Stimulated activated CD4-positive, alpha-beta T cell treated with anti-CD3 and anti-CD28 coated beads, Interleukin-4, amount 100 ng/mL, for 4 hours (primary cell): Measurements from ENCODE around the gene LRRC37B.
"Not testable (repeated sequence)": the region's sequence is repeated elsewhere in the genome, so short reads cannot be mapped to it uniquely, and the experiment has no call there.

Experiments used
- DNase-seq, 2 experiments: peaks; one replicate each; pipeline ENCODE4 v3.0.0-alpha.2; 2020

Gene LRRC37B

DNA sequence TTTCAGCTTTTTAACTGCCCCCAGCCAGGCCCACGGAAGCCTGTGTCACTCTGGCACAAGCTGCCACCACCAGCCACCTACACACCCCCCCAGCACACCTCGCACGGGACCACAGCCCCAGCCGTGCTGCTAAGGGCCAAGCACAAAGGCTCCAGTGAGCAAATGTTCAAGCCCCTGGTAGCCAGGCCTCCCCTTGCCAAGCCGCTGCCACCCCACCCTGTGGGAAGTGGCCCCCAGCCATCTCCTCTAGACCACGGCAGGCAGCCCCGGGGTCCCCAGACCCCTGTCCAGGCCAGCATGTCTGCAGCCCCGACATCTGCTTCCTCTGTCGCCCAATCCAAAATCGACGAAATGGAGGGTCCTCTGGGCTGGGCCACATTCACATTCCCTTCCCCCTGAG lies 35.1 kb downstream of the LRRC37B start:
- not testable (repeated sequence) for DNase-seq

- DNase-seq, result not testable (repeated sequence)
Measured at GRCh38 chr17:32045611-32046010, 38.4 kb downstream of the LRRC37B start.

- DNase-seq, result not testable (repeated sequence)
Measured at GRCh38 chr17:32047663-32048062, 40.5 kb downstream of the LRRC37B start.

- not testable (repeated sequence) for DNase-seq
Measured at GRCh38 chr17:32054985-32055384, 47.8 kb downstream of the LRRC37B start.

- DNase-seq, result not testable (repeated sequence)
Measured at GRCh38 chr17:32055425-32055824, 48.2 kb downstream of the LRRC37B start.

- DNase-seq, result not testable (repeated sequence)
Measured at GRCh38 chr17:32056500-32056899, 49.3 kb downstream of the LRRC37B start.

GRCh38 chr17:32057460-32058105 lies 50.4 kb downstream of the LRRC37B start:
- DNase-seq, result not testable (repeated sequence)

DNA sequence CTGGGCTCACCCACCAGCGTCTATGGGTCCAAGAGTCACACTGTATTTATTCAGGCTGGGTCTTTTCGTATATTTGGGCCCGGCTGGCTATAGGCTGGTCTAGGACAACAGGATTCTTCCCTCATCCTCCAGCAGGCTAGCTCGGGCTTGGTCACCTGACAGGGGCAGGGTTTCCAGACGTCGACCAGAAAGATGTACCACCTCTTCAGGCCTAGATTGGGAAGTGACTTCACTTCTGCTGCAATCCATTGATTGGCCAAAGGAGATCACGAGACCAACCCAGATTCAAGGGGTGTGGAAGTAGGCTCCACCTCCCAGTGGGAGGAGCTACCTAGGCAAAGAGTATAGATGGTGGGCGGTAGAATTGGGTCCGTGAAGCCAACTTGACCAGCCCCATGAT lies 53.5 kb downstream of the LRRC37B start:
- DNase-seq, result not testable (repeated sequence)

DNA sequence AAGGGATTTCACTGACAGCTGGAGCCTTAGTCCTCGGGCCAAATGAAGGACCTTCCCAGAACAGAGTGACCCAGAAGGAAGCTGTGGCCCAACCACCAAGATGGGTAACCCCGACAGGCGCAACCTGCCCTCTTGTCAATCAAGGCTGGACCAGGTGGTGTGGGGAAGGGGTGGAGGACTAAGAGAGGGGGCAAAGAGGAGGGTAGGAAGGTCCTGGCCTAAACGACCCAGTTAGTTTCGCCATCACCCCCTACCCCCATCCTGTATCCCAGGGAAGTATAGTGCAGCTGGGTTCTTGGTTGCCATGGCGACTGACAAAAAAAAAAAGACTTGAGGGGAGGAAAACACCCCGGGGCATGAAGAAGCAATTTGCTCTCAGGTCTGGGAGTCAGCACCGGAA lies 54.7 kb downstream of the LRRC37B start:
- DNase-seq, result not testable (repeated sequence)

- not testable (repeated sequence) for DNase-seq
Measured at GRCh38 chr17:32064091-32064490, 56.9 kb downstream of the LRRC37B start.

DNA sequence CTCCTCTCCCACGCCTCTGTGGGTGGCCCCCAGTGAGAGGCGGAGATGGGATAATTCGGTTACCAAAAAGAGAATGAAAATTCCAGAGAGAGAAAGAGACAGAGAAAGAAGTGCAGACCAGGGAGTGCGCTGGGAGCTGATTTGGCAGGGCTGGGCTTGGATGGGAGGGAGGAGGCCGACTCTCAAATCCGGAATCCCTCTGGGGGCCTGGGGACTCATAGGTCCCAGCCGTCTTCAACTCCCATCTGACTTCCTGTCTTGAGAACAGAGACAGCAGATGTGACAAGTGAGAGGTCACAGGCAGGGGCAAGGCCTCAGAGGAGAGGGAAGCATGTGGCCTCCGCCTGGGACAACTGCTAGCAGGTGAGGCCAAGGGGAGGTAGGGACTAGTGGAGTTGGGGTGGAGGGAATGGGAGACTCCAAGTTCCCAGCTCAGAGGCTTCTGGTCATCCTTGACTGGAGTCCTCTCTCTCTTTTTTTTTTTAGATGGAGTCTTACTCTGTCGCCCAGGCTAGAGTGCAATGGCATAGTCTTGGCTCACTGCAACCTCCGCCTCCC lies 59.0 kb downstream of the LRRC37B start:
- DNase-seq, result not testable (repeated sequence)

DNA sequence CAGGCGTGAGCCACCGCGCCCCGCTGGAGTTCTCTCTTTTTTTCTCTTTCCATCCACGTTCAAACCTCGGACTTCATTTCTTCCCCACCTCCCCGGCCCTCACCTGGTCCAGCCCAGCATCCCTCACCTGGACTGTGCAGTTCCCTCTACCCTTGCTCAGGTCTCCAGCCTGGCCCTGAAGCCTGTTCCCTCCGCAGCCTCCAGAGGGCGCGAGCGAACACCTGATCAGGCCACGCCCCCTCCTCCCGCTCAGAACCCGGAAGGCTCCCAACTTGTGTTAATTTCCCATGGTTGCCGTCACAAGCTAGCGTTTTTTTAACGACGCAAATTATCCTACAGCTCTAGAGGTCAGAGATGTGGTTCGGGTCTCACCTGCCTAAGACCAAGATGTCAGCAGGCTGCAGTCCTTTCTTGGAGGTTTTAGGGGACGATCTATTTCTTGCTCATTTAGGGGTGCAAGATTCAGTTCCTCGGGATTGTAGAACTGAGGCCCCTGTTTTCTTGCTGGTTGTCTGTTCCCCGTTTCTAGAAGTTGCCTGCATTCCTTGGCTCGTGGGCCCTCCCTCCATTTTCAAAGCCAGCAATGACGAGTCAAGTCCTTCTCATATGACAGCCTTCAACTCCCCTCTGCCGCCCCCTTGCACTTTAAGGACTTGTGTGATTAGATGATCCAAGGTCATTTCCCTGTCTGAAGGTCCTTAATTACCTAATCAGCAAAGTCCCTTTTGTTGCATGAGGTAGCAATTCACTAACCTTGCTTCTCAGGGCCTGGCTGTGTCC lies 59.9 kb downstream of the LRRC37B start:
- DNase-seq, result peak; percentile 42 to 48

DNA sequence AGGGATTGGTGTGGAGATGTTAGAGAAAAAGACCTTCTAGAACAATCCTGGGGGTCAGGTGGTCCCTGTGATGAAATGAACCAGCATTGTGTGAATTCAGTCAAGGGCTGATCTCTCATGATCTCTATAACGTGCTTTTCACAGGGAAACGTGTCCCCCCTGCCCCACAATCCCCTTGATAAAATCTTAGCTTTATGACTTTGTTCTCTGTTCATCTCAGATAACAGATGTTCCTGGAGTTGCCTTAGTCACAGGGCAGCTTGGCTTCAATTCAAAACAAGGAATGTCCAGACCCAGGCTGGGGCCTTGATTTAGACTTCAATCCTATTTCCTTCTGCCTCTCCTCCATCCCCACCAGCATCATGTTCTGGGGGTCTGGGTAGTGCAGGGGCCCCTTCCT lies 61.9 kb downstream of the LRRC37B start:
- DNase-seq, result not testable (repeated sequence)

- not testable (repeated sequence) for DNase-seq
Measured at GRCh38 chr17:32071961-32072360, 64.8 kb downstream of the LRRC37B start.

- not testable (repeated sequence) for DNase-seq
Measured at GRCh38 chr17:32073131-32073530, 65.9 kb downstream of the LRRC37B start.

- peak; percentile 33 to 64 for DNase-seq
Measured at GRCh38 chr17:32079753-32080152, 72.6 kb downstream of the LRRC37B start.

DNA sequence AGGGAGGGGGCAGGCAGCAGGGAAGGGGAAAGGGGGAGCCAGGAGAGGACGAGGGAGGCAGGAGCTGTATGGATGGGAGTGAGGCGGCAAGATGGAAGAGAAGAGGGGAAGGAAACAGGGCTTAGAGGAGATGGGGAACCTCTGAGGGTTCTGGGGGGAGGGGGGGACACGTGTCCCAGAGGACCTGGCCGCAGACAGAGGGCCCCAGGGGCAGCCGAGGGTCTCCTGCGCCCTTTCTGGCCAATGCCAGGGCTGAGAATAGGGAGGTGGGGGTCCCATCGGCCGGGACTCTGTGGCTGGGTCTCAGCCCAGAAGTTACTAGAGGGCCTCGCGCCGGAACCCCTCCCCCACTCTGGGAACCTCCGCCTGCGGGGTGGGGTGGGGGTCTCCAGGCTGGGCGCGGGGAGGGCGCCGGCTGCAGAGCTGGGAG lies 76.4 kb downstream of the LRRC37B start:
- not testable (repeated sequence) for DNase-seq

DNA sequence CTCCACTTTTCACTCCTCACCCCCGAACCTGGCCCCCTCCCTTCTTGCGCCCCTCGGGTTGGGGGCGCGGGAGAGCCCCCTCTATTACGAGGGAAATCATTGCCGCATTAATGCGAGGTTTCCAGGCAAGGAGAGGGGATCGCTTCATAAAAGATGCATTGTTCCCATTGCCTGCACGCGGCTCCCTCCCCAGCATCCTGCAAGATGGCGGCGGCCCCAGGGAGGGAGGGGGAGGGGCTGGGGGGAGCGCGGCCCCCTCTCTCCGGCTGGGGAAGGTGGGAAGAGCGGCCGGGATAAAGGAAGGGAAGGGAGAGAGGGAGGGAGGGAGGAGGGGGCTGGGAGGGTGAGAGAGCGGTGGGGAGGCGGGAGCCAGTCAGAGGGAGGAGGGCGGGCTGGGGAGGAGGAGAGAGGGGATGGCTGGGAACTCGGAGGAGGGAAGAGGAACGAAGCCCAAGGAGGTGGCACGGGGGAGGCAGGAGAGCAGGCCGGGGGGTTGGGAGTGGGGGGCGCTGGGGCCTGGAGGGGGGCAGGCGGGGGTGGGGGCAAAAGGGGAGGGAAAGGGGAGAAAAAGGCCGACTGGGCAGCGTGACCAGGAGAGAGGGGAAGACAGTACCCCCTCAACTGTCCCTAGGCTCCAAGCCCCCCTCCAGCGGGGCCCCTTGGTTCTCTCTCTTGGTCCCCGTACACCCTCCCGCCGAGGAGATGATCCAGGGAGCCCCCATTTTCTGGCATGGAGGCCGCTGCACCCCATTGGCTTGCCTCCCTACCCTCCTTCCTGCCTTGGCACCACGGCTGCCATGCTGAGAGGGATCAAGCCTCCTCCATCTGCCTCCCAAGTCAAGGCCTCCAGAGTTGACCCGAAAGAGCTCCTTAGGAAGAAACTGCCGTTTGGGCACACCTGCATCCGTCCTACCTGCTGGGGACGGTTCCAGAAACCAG lies 77.1 kb downstream of the LRRC37B start:
- not testable (repeated sequence) for DNase-seq

GRCh38 chr17:32084942-32085829 lies 78.0 kb downstream of the LRRC37B start:
- not testable (repeated sequence) for DNase-seq

GRCh38 chr17:32086833-32087232 lies 79.7 kb downstream of the LRRC37B start:
- DNase-seq, result not testable (repeated sequence)

GRCh38 chr17:32092062-32092461 lies 84.9 kb downstream of the LRRC37B start:
- DNase-seq, result not testable (repeated sequence)
